Endothelial cell of umbilical vein (primary cell): Measurements from ENCODE around the gene ADAP1. TPM values are rescaled to one million over a fixed set of nuclear protein-coding genes. Genes with fewer than 3 reads are reported as not detected.
"Not testable (repeated sequence)": the region's sequence is repeated elsewhere in the genome, so short reads cannot be mapped to it uniquely, and the experiment has no call there.

Experiments used
- BruUV-seq: library from RNA; stranded (reverse); fragments of 400-500 nt; replicated peaks from 2 replicates; lab custom pipeline; 2021; lab: Mats Ljungman, UMichigan
- CTCF ChIA-PET: fragments of 300-600, 350-600 bp; sonication (Branson Sonifier 250); formaldehyde crosslinking; loops from one replicate; lab custom pipeline; 2021; ENCODE audit warnings: antibody characterized with exemption, inconsistent platforms; lab: Charles Lee
- POLR2A ChIA-PET: fragments of 300-600, 350-600 bp; sonication (Branson Sonifier 250); formaldehyde crosslinking; loops from one replicate; lab custom pipeline; 2021; ENCODE audit warnings: antibody characterized with exemption, inconsistent platforms; lab: Charles Lee
- DNase-seq: peaks from one replicate; pipeline ENCODE4 v3.0.0-alpha.2; 2011; ENCODE audit warnings: low read depth, low spot score
- FAIRE-seq: peaks from 2 replicates; lab custom pipeline; 2011; peaks lifted over from hg19 to GRCh38; lab: Jason Lieb, UNC
- H2AFZ ChIP-seq: 2 replicates; pipeline ENCODE4 v1.6.0; 2012; ENCODE audit warnings: low read depth, low read length, control low read depth, inconsistent platforms
- H3K27ac ChIP-seq: 2 replicates; pipeline ENCODE4 v1.5.1; 2011; ENCODE audit warnings: low read depth, mild to moderate bottlenecking, control low read depth, low read length, moderate library complexity; ENCODE audit not compliant: insufficient read depth
- H3K27me3 ChIP-seq, 2 experiments: 2 replicates each; pipeline versions ENCODE4 v1.6.0 to v1.6.1; 2011; ENCODE audit warnings: low read length in 2 of 2, mixed read lengths in 1 of 2; ENCODE audit not compliant: control insufficient read depth in 2 of 2, insufficient read depth in 2 of 2
- H3K36me3 ChIP-seq, 2 experiments: 2 replicates in 1 of 2; 3 replicates in 1 of 2; pipeline ENCODE4 v1.5.1; 2011; ENCODE audit warnings: low read length in 2 of 2, mild to moderate bottlenecking in 1 of 2, moderate library complexity in 1 of 2; ENCODE audit not compliant: control insufficient read depth in 2 of 2, insufficient read depth in 2 of 2; ENCODE audit errors: extremely low read depth in 1 of 2
- H3K4me1 ChIP-seq: 3 replicates; pipeline ENCODE4 v1.5.1; 2011; ENCODE audit warnings: mild to moderate bottlenecking, low read length; ENCODE audit not compliant: control insufficient read depth, insufficient read depth; ENCODE audit errors: extremely low read depth
- H3K4me2 ChIP-seq: 2 replicates; pipeline ENCODE4 v1.6.1; 2011; ENCODE audit warnings: low read length, control low read depth, mixed read lengths; ENCODE audit not compliant: insufficient read depth
- H3K4me3 ChIP-seq, 3 experiments: fragments of 200-600 bp in 1 of 3; sonication (generic), shearing (Covaris generic) in 1 of 3; replicated peaks in 1 of 3; 2 replicates each; pipeline ENCODE4 v1.5.1; 2011 to 2016; ENCODE audit warnings: control low read depth in 3 of 3, low read length in 3 of 3, mild to moderate bottlenecking in 2 of 3, inconsistent platforms in 1 of 3, low read depth in 1 of 3, moderate library complexity in 1 of 3; ENCODE audit not compliant: insufficient read depth in 1 of 3
- H3K79me2 ChIP-seq: 2 replicates; pipeline ENCODE4 v1.6.0; 2012; ENCODE audit warnings: low read length, inconsistent platforms; ENCODE audit not compliant: control insufficient read depth, insufficient read depth
- H3K9ac ChIP-seq: replicated peaks from 2 replicates; pipeline ENCODE3; 2011; ENCODE audit warnings: low read length, control low read depth; ENCODE audit not compliant: insufficient read depth; ENCODE audit errors: extremely low read depth
- H3K9me1 ChIP-seq: replicated peaks from 3 replicates; pipeline ENCODE4 v1.6.0; 2011; ENCODE audit warnings: mild to moderate bottlenecking, low read length; ENCODE audit not compliant: control insufficient read depth, insufficient read depth; ENCODE audit errors: extremely low read depth
- H3K9me3 ChIP-seq: replicated peaks from 2 replicates; pipeline ENCODE4 v1.5.1; 2012; ENCODE audit warnings: low read length, inconsistent platforms; ENCODE audit not compliant: control insufficient read depth, insufficient read depth
- H4K20me1 ChIP-seq: replicated peaks from 2 replicates; pipeline ENCODE3; 2011; ENCODE audit warnings: mild to moderate bottlenecking, low read length; ENCODE audit not compliant: control insufficient read depth, insufficient read depth; ENCODE audit errors: extremely low read depth
- CTCF ChIP-seq, 2 donors: IDR thresholded peaks; 1 replicate in 1 of 2; 2 replicates in 1 of 2; pipeline ENCODE4 v1.5.1; 2011; ENCODE audit warnings: low read length in 2 of 2, mild to moderate bottlenecking in 2 of 2, moderate library complexity in 2 of 2, control low read depth in 1 of 2, inconsistent platforms in 1 of 2, low read depth in 1 of 2; ENCODE audit not compliant: insufficient read depth in 1 of 2; ENCODE audit errors: extremely low read depth in 1 of 2
- FOS ChIP-seq: IDR thresholded peaks from 2 replicates; pipeline ENCODE4 v1.6.1; 2011; ENCODE audit warnings: mild to moderate bottlenecking, low read length, moderate library complexity, borderline replicate concordance; ENCODE audit not compliant: insufficient read depth
- MYC ChIP-seq: IDR thresholded peaks from one replicate; pipeline ENCODE4 v1.6.1; 2011; ENCODE audit warnings: mild to moderate bottlenecking, low read depth, low read length
- dilution Hi-C: fragments of 300-500 bp; cut with MboI; formaldehyde crosslinking; loops from one replicate; pipeline ENCODE4 v1.15.0; 2019; ENCODE audit warnings: low sequenced_read_pairs; ENCODE audit not compliant: extremely low pct_ligation_motif_present
- intact Hi-C: fragments of 100-400 bp; cut with micrococcal nuclease; formaldehyde crosslinking; loops from one replicate; pipeline ENCODE4 v1.10.0; 2022
- polyA plus RNA-seq, 4 experiments: library from polyadenylated mRNA; depleted of rRNA in 3 of 4; stranded (reverse) in 3 of 4; unstranded in 1 of 4; fragments of >200 nt; gene quantifications; 2 replicates each; pipeline versions ENCODE4 v1.2.1 to v1.2.3, GENCODE V29; 2011 to 2012; ENCODE audit warnings: missing spikeins in 1 of 4
- total RNA-seq: library from RNA; stranded (reverse); gene quantifications from 2 replicates; pipeline ENCODE4 v1.2.3, GENCODE V29; 2021

ADAP1 gene
- total and polyA plus RNA-seq, 2 donors (not counting 3 experiments of a cell fraction or from before 2014, with no cell fraction given), result 0.49 to 0.58 TPM

- H3K9ac ChIP-seq, H2AFZ ChIP-seq, H3K36me3 ChIP-seq, H3K27ac ChIP-seq, H3K4me3 ChIP-seq, H3K9me3 ChIP-seq, H3K4me1 ChIP-seq, H3K9me1 ChIP-seq, H3K4me2 ChIP-seq, BruUV-seq, H3K79me2 ChIP-seq, DNase-seq, POLR2A ChIA-PET, FAIRE-seq, H4K20me1 ChIP-seq, dilution Hi-C loops: not testable (repeated sequence)
- CTCF ChIA-PET, result interaction anchor here (0.7 to 2.2 kb wide), 5 partner anchors 22 to 268 kb away, joined by 3 to 9 read pairs (median 3); partner anchors contain the start of gene COX19
- peaks cover 6 to 11% of the 10 kb centered on the region in 2 experiments for H3K27me3 ChIP-seq
- intact Hi-C loops, result loop anchor here (2.0 to 5.0 kb wide), 3 partner anchors 46 to 268 kb away; partner anchors contain the start of gene ADAP1
- TF ChIP-seq CTCF (IDR thresholded peaks at IDR 0.05; ENCODE audit: extremely low read depth in 1 of 2, insufficient read depth in 1 of 2, low read depth in 1 of 2, low read length in 2 of 2), result peak; percentile 65 to 74
Measured at GRCh38 chr7:908591-909357, 45.7 kb downstream of the ADAP1 start.

GRCh38 chr7:908159-908581 is 46.3 kb downstream of the ADAP1 start:
- DNase-seq, result no peak
- BruUV-seq, result no TSS peak
- Histone ChIP-seq H4K20me1 (no peaks in the 10 kb centered on the region), H3K4me2 (no peak overlapping the region), H3K9me1 (no peaks in the 10 kb centered on the region), H3K9ac (no peak overlapping the region), H3K36me3 (no peaks in the 10 kb centered on the region), H3K79me2 (no peaks in the 10 kb centered on the region), H3K9me3 (no peaks in the 10 kb centered on the region), H3K4me1 (no peaks in the 10 kb centered on the region), H3K27me3 (peaks cover 6 to 11% of the 10 kb centered on the region in 2 experiments), H3K4me3 (no peak overlapping the region), H3K27ac (no peak overlapping the region), H2AFZ (no peak overlapping the region)
- FAIRE-seq, result no peak
- ChIA-PET POLR2A (no interaction called here), CTCF (interaction anchor here (0.7 to 2.2 kb wide), 6 partner anchors 23 to 268 kb away, joined by 3 to 9 read pairs (median 4); partner anchors contain the start of genes ADAP1 and COX19)
- dilution Hi-C loops (no loop called here), intact Hi-C loops (loop anchor here (2.0 to 5.0 kb wide), 3 partner anchors 47 to 269 kb away; partner anchors contain the start of gene ADAP1)
- TF ChIP-seq FOS (no peak), MYC (no peak), CTCF (IDR thresholded peaks at IDR 0.05; ENCODE audit: extremely low read depth in 1 of 2, insufficient read depth in 1 of 2, low read depth in 1 of 2, low read length in 2 of 2) (no peak)
